ENCODE results near the gene TFF2. TPM values are rescaled to one million over a fixed set of nuclear protein-coding genes. Genes with fewer than 3 reads are reported as not detected.

Gene TFF2
- total and polyA plus RNA-seq, 12 donors = not detected

DNA sequence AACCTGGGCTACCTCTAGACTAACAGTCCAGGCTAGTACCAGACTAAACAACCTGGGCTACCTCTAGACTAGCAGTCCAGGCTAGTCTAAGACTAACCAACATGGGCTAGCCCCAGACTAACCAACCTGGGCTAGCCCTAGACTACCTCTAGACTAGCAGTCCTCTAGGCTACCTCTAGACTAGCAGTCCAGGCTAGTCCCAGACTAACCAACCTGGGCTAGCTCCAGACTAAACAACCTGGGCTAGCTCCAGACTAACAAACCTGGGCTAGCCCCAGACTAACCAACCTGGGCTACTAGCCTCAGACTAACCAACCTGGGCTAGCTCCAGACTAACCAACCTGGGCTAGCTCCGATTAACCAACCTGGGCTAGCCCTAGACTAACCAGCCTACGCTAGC lies 2.0 kb downstream of the TFF2 start:
- ATAC-seq (no peak), DNase-seq (no peak)
- H3K36me3 ChIP-seq = no peaks in the 10 kb centered on the region
- no peak overlapping the region for H3K4me3 ChIP-seq
- TF ChIP-seq, protein P1, sequence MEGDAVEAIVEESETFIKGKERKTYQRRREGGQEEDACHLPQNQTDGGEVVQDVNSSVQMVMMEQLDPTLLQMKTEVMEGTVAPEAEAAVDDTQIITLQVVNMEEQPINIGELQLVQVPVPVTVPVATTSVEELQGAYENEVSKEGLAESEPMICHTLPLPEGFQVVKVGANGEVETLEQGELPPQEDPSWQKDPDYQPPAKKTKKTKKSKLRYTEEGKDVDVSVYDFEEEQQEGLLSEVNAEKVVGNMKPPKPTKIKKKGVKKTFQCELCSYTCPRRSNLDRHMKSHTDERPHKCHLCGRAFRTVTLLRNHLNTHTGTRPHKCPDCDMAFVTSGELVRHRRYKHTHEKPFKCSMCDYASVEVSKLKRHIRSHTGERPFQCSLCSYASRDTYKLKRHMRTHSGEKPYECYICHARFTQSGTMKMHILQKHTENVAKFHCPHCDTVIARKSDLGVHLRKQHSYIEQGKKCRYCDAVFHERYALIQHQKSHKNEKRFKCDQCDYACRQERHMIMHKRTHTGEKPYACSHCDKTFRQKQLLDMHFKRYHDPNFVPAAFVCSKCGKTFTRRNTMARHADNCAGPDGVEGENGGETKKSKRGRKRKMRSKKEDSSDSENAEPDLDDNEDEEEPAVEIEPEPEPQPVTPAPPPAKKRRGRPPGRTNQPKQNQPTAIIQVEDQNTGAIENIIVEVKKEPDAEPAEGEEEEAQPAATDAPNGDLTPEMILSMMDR (IDR thresholded peaks at IDR 0.05) = no peak
- WGBS, 2 donors = 93 to 94% methylated on average over 2 of the region's 2 CpGs
- H3K4me1 ChIP-seq = no peaks in the 10 kb centered on the region
- intact Hi-C loops (cut with DNase I) = loop anchor here in 3 of 10 donors (10.0 kb wide), 2 partner anchors 86 to 96 kb away; no protein-coding TSS in a partner anchor
- H3K27me3 ChIP-seq = peaks cover 0 to 29% (median 9%) of the 10 kb centered on the region in 7 donors
- H3K27ac ChIP-seq = no peak overlapping the region
- peaks cover 0 to 3% (median 0%) of the 10 kb centered on the region in 11 donors for H3K9me3 ChIP-seq

DNA sequence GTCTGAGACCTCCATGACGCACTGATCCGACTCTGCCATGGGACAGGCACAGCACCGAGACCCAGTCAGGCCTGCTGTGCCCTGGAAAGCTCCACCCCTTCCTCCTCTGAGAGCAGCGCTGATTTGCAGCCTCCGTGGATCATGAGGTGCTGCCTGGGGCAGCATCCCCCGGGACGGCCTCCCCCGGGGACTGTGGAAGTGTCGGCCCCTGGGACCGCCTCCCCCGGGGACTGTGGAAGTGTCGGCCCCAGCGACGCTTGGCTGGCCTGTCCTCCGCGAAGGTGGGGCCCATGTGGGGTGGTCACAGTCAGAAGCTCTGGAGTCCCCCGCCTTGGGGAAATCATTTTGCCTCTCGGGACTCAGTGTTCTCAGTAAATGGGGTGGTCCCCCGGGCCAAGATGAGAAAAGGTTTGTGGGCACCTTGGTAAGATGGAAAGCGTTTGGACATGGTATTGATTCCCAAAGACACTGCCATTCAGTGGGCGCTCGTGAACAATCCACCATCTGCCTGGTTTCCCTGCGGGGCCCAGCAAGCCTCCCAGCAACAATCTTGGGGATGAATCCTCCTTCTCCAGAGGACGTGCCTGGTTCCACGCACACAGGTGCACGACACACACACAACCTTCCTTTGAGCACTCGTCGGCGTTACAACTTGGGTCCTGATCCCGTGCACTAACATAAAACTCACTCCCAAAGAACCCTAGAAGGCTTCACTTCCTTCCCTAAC lies 3.0 kb downstream of the TFF2 start:
- H3K27me3 ChIP-seq = peaks cover 0 to 29% (median 9%) of the 10 kb centered on the region in 7 donors
- no peak overlapping the region for H3K4me3 ChIP-seq
- 85 to 86% methylated on average over 30 of the region's 30 CpGs for WGBS, 2 donors
- H3K27ac ChIP-seq = no peak overlapping the region
- H3K9me3 ChIP-seq = no peaks in the 10 kb centered on the region
- no peaks in the 10 kb centered on the region for H3K4me1 ChIP-seq
- TF ChIP-seq, protein P1 (IDR thresholded peaks at IDR 0.05) = no peak
- intact Hi-C loops (cut with DNase I) = loop anchor here in 3 of 10 donors (10.0 kb wide), 2 partner anchors 87 to 97 kb away; no protein-coding TSS in a partner anchor
- DNase-seq = no peak
- H3K36me3 ChIP-seq = no peaks in the 10 kb centered on the region
- no peak for ATAC-seq

DNA sequence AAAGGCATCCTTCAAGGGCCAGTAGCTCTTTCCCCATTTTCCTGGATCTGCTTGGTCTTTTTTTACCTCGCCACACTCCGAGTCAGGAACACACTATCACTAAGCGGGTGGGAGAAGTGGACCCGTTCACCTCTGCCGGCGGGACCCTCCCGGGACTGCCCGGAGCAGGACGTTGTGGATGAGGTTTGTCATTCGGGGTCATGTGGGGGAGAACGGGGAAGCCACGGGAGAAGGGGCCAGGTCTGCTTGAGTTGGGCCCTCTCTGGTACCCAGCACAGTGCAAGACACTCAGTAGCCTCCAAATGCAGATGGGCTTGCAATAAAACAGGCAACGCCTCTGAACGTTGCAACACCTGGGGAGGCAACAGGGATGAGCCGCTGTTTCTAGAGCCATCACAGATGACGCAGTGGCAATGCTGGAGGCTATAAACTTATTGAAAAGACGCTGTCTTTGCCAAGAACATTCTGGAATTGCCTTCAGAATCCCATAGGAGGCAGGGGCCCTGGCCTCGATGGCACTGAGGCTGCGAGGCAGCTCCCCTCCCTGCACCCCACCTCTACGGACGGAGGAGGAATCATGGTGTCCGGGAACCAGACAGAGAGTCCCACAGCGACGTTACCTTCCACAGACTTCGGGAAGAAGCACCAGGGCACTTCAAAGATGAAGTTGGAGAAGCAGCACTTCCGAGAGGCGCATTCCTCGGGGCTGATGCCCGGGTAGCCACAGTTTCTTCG lies 3.8 kb downstream of the TFF2 start:
- Histone ChIP-seq H3K27ac (no peak overlapping the region), H3K9me3 (no peaks in the 10 kb centered on the region), H3K4me1 (no peaks in the 10 kb centered on the region), H3K4me3 (no peak overlapping the region), H3K27me3 (peaks cover 0 to 29% (median 9%) of the 10 kb centered on the region in 7 donors), H3K36me3 (no peaks in the 10 kb centered on the region)
- 88 to 89% methylated on average over 30 of the region's 30 CpGs for WGBS, 2 donors
- ATAC-seq = no peak
- intact Hi-C loops (cut with DNase I) = loop anchor here in 3 of 10 donors (10.0 kb wide), 2 partner anchors 88 to 98 kb away; no protein-coding TSS in a partner anchor
- TF ChIP-seq, protein P1 (IDR thresholded peaks at IDR 0.05) = no peak
- DNase-seq = no peak

DNA sequence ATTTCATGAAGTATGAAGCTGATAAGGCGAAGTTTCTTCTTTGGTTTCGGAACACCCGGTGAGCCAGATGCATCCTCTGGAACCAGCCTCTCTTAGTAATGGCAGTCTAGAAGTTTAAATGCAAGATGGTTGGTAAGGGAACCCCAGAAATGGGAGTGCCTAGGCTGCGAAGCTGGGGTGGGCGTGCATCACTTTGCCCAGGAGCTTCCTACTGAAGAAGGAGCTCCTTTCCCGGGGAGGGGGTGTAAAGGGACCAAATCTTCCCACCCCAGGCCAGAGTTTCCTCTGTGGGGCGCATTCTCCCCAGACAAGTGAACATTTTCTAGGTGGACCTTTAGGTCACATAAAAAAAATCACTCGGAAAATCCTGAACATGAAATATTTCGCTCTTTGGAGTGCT lies 4.4 kb downstream of the TFF2 start:
- H3K27ac ChIP-seq = no peak overlapping the region
- WGBS, 2 donors = 87 to 92% methylated on average over 9 of the region's 9 CpGs
- H3K36me3 ChIP-seq = no peaks in the 10 kb centered on the region
- ATAC-seq (no peak), DNase-seq (no peak)
- H3K27me3 ChIP-seq = peaks cover 0 to 29% (median 9%) of the 10 kb centered on the region in 7 donors
- H3K4me1 ChIP-seq = no peaks in the 10 kb centered on the region
- H3K9me3 ChIP-seq = no peaks in the 10 kb centered on the region
- H3K4me3 ChIP-seq = no peak overlapping the region
- TF ChIP-seq, protein P1 (IDR thresholded peaks at IDR 0.05) = no peak
- intact Hi-C loops (cut with DNase I) = loop anchor here in 3 of 10 donors (10.0 kb wide), 2 partner anchors 88 to 98 kb away; no protein-coding TSS in a partner anchor

Data from heart right ventricle (tissue), 16 donors.